SU-DHL-6 (cell line): Measurements from ENCODE around the gene GOLGA5.
"Not testable (repeated sequence)": the region's sequence is repeated elsewhere in the genome, so short reads cannot be mapped to it uniquely, and the experiment has no call there.

Experiments
- H2AFZ ChIP-seq: fragments of 200-600 bp; sonication (generic); 2 replicates; pipeline ENCODE4 v1.6.1; 2014; ENCODE audit warnings: low read depth, mild to moderate bottlenecking, moderate library complexity, mixed read lengths, antibody characterized with exemption, low read length; ENCODE audit not compliant: severe bottlenecking
- H3F3A ChIP-seq: fragments of 200-600 bp; shearing (Covaris generic); 2 replicates; pipeline ENCODE4 v1.6.0; 2016; ENCODE audit warnings: antibody characterized with exemption, mild to moderate bottlenecking; ENCODE audit not compliant: insufficient read depth
- H3K27ac ChIP-seq: fragments of 200-600 bp; sonication (generic); 2 replicates; pipeline ENCODE4 v1.5.1; 2016; ENCODE audit warnings: low read depth, mild to moderate bottlenecking, low read length, moderate library complexity, mixed read lengths
- H3K27me3 ChIP-seq: fragments of 200-600 bp; sonication (generic), shearing (Covaris generic); 2 replicates; pipeline ENCODE4 v1.6.0; 2014; ENCODE audit warnings: mild to moderate bottlenecking, low read length
- H3K36me3 ChIP-seq: fragments of 200-600 bp; sonication (generic); 2 replicates; pipeline ENCODE4 v1.6.1; 2014; ENCODE audit warnings: mild to moderate bottlenecking, low read length, mixed read lengths
- H3K4me2 ChIP-seq: fragments of 300-600, 200-600 bp; shearing (Covaris generic), sonication (generic); 2 replicates; pipeline ENCODE4 v1.6.0; 2014; ENCODE audit warnings: low read length, low read depth, mild to moderate bottlenecking; ENCODE audit not compliant: poor library complexity, severe bottlenecking
- H3K4me3 ChIP-seq: fragments of 200-600 bp; sonication (generic); 2 replicates; pipeline ENCODE4 v1.5.1; 2014; ENCODE audit warnings: antibody characterized with exemption, low read length, mild to moderate bottlenecking, mixed read lengths; ENCODE audit not compliant: insufficient read depth, poor library complexity, severe bottlenecking
- H3K79me2 ChIP-seq: fragments of 200-600 bp; sonication (generic); 2 replicates; pipeline ENCODE4 v1.6.1; 2014; ENCODE audit warnings: mild to moderate bottlenecking, low read length, moderate library complexity; ENCODE audit not compliant: insufficient read depth
- H3K9ac ChIP-seq: fragments of 200-600 bp; sonication (generic); 2 replicates; pipeline ENCODE4 v1.7.0; 2014; ENCODE audit warnings: mild to moderate bottlenecking, low read length
- H3K9me2 ChIP-seq: fragments of 200-600 bp; sonication (generic); replicated peaks from 2 replicates; pipeline ENCODE4 v1.6.1; 2014; ENCODE audit warnings: low read length; ENCODE audit not compliant: insufficient read depth
- H3K9me3 ChIP-seq: fragments of 200-600 bp; sonication (generic); 2 replicates; pipeline ENCODE4 v1.6.1; 2014; ENCODE audit warnings: low read length, mixed read lengths; ENCODE audit not compliant: insufficient read depth
- H4K20me1 ChIP-seq: fragments of 200-600 bp; sonication (generic); 2 replicates; pipeline ENCODE4 v1.6.1; 2014; ENCODE audit warnings: low read depth, mild to moderate bottlenecking, antibody characterized with exemption, low read length, moderate library complexity, mixed read lengths
- CTCF ChIP-seq: fragments of 200-600 bp; sonication (generic); IDR thresholded peaks from one replicate; pipeline ENCODE4 v1.5.1; 2017; ENCODE audit warnings: antibody characterized with exemption, mild to moderate bottlenecking, low read length, moderate library complexity; ENCODE audit not compliant: insufficient read depth, poor library complexity, severe bottlenecking
- EZH2phosphoT487 ChIP-seq: fragments of 200-600 bp; sonication (generic), shearing (Covaris generic); conservative IDR thresholded peaks from 2 replicates; pipeline ENCODE4 v1.6.1; 2018; ENCODE audit warnings: mild to moderate bottlenecking, antibody characterized with exemption, low read length, moderate library complexity, mixed read lengths

The GOLGA5 gene

GRCh38 chr14:92813201-92813600, 19.1 kb downstream of the GOLGA5 start:
- Histone ChIP-seq H2AFZ (no peak overlapping the region), H3K9ac (no peak overlapping the region), H3K9me3 (no peaks in the 10 kb centered on the region), H3K79me2 (no peaks in the 10 kb centered on the region), H3K9me2 (no peaks in the 10 kb centered on the region), H3K36me3 (peaks cover 18% of the 10 kb centered on the region), H4K20me1 (no peaks in the 10 kb centered on the region), H3F3A (no peaks in the 10 kb centered on the region), H3K4me3 (no peak overlapping the region), H3K27me3 (no peaks in the 10 kb centered on the region), H3K4me2 (no peak overlapping the region), H3K27ac (no peak overlapping the region)
- no peak for TF ChIP-seq CTCF
- TF ChIP-seq EZH2phosphoT487, result no peak

- no peak overlapping the region for H2AFZ ChIP-seq
- H3F3A ChIP-seq, result no peaks in the 10 kb centered on the region
- no peak overlapping the region for H3K4me2 ChIP-seq
- H3K4me3 ChIP-seq, result no peak overlapping the region
- no peak for TF ChIP-seq CTCF
- TF ChIP-seq EZH2phosphoT487, result no peak
- H3K36me3 ChIP-seq, result peaks cover 20% of the 10 kb centered on the region; the same call in 1 of the 2 replicates
- no peaks in the 10 kb centered on the region for H3K79me2 ChIP-seq
- no peak overlapping the region for H3K9ac ChIP-seq
- no peaks in the 10 kb centered on the region for H3K9me2 ChIP-seq
- no peaks in the 10 kb centered on the region for H4K20me1 ChIP-seq
- no peaks in the 10 kb centered on the region for H3K9me3 ChIP-seq
- no peaks in the 10 kb centered on the region for H3K27me3 ChIP-seq
- no peak overlapping the region for H3K27ac ChIP-seq
These were observed 25.0 kb downstream of the GOLGA5 start for GRCh38 chr14:92819011-92819597.

GRCh38 chr14:92819680-92820535, 25.8 kb downstream of the GOLGA5 start:
- H3K27me3 ChIP-seq, H3K4me2 ChIP-seq, H3K4me3 ChIP-seq, H2AFZ ChIP-seq, H3K79me2 ChIP-seq, H3F3A ChIP-seq, H3K9me3 ChIP-seq, H3K9me2 ChIP-seq, H3K9ac ChIP-seq, H4K20me1 ChIP-seq, H3K27ac ChIP-seq: not testable (repeated sequence)
- H3K36me3 ChIP-seq, result peaks cover 22% of the 10 kb centered on the region; the same call in 1 of the 2 replicates

- H3K9me2 ChIP-seq, H2AFZ ChIP-seq, H3K79me2 ChIP-seq, H3K4me3 ChIP-seq, H3K27ac ChIP-seq, H4K20me1 ChIP-seq, H3K9me3 ChIP-seq, H3K27me3 ChIP-seq, H3K4me2 ChIP-seq, H3F3A ChIP-seq, H3K9ac ChIP-seq: not testable (repeated sequence)
- H3K36me3 ChIP-seq, result peaks cover 27% of the 10 kb centered on the region; the same call in 1 of the 2 replicates
These were observed 26.4 kb downstream of the GOLGA5 start for GRCh38 chr14:92820536-92820840.
